ENCODE measurements around the gene EVA1A. TPM values are rescaled to one million over a fixed set of nuclear protein-coding genes. Genes with fewer than 3 reads are reported as not detected.

Gene EVA1A, protein sequence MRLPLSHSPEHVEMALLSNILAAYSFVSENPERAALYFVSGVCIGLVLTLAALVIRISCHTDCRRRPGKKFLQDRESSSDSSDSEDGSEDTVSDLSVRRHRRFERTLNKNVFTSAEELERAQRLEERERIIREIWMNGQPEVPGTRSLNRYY
- total RNA-seq, result 1 to 10 TPM; 1.2 to 1.8 TPM
- polyA plus RNA-seq (2013, experiment 1 of 2), result 3.3 TPM
- 3.3 TPM for polyA plus RNA-seq (2013, experiment 2 of 2)
- long read RNA-seq, experiment 1, result 0 reads
- long read RNA-seq, experiment 2, partial matches to known transcripts, result 0 of 2 reads
- long read RNA-seq, experiment 2, other reads (novel, unspliced or antisense), result 1 of 2 reads
- long read RNA-seq, experiment 3, transcript EVA1A-202 (4 exons, 1,802 nt), result major isoform, 7 of 12 reads
- long read RNA-seq, experiment 3, partial matches to known transcripts, result 0 of 12 reads
- long read RNA-seq, experiment 3, other reads (novel, unspliced or antisense), result 5 of 12 reads
- long read RNA-seq, experiment 4, result 0 reads

GRCh38 chr2:75560768-75561565, at the start of gene EVA1A:
EVA1A (minus strand) TSS chr2:75560939; CDS start chr2:75518140, 42,799 bp downstream.
- Mint-ChIP-seq H3K4me3 (peak within 1 kb of the TSS; percentile 77), H3K27ac (peak within 1 kb of the TSS; percentile 29), H3K27me3 (ENCODE audit: insufficient read depth) (peaks cover 51% of the 10 kb centered on the region), H3K36me3 (ENCODE audit: low read depth) (no peaks in the 10 kb centered on the region), H3K4me1 (peaks cover 15% of the 10 kb centered on the region), H3K9me3 (no peaks in the 10 kb centered on the region)
- Histone ChIP-seq H3K36me3 (ENCODE audit: control insufficient read depth, insufficient read depth, low read length) (no peaks in the 10 kb centered on the region), H3K4me1 (ENCODE audit: control insufficient read depth, insufficient read depth, low read length) (no peaks in the 10 kb centered on the region), H3K9me3 (ENCODE audit: control insufficient read depth, low read length) (no peaks in the 10 kb centered on the region), H3K9ac (ENCODE audit: extremely low read depth, low read length, poor library complexity, severe bottlenecking) (no peak within 1 kb of the TSS), H3K4me3 (ENCODE audit: low read length) (peak within 1 kb of the TSS; percentile 82), H3K27me3 (ENCODE audit: control insufficient read depth, insufficient read depth, low read length, poor library complexity, severe bottlenecking) (peaks cover 77% of the 10 kb centered on the region), H3K27ac (ENCODE audit: low read depth, low read length) (no peak within 1 kb of the TSS)
- DNase-seq, result peak; percentile 89
- TF ChIP-seq CTCF (conservative IDR thresholded peaks at IDR 0.05), result no peak
- 0 to 4% methylated on average over 6 to 46 of the region's 46 CpGs for WGBS, 2 experiments (ENCODE audit: insufficient coverage in 1 of 2, insufficient read length in 1 of 2)

DNA sequence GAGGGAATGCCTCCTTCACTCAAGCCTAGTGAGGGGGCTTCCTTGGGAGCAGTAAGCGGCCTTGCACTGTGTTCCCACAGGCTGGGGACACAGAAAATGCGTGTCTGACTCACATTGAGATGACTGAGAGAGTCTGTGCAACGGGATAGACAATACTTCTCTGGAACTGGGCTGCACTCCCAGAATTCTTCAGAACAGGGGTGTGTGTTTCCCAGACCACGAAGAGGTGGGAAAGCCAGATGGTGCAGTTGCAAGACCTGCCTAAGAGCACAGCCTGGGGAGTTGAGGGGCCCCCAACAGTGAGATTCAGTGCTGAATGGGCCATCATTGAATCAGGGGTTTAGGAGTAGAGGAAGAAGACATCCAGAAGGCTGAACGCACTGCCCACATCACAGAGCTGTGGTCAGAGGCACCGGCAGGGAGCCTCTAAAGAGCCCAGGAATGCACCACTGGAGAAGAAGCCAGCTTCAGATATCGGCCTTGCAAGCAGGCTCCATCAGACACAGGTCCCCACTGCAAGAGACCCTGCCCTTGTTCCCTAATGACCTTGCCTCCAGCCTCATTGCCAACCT, 49.3 kb upstream of the EVA1A start:
- Histone ChIP-seq H3K36me3 (ENCODE audit: control insufficient read depth, insufficient read depth, low read length) (no peaks in the 10 kb centered on the region), H3K9me3 (ENCODE audit: control insufficient read depth, low read length) (no peaks in the 10 kb centered on the region), H3K27me3 (ENCODE audit: control insufficient read depth, insufficient read depth, low read length, poor library complexity, severe bottlenecking) (peaks cover 10% of the 10 kb centered on the region), H3K4me3 (ENCODE audit: low read length) (no peak overlapping the region), H3K27ac (ENCODE audit: low read depth, low read length) (no peak overlapping the region), H3K4me1 (ENCODE audit: control insufficient read depth, insufficient read depth, low read length) (no peaks in the 10 kb centered on the region), H3K9ac (ENCODE audit: extremely low read depth, low read length, poor library complexity, severe bottlenecking) (no peak overlapping the region)
- Mint-ChIP-seq H3K36me3 (ENCODE audit: low read depth) (no peaks in the 10 kb centered on the region), H3K9me3 (no peaks in the 10 kb centered on the region), H3K27me3 (ENCODE audit: insufficient read depth) (peaks cover 44% of the 10 kb centered on the region), H3K4me3 (no peak overlapping the region), H3K4me1 (peaks cover 14% of the 10 kb centered on the region), H3K27ac (no peak overlapping the region)
- WGBS, 2 experiments (ENCODE audit: insufficient coverage in 1 of 2, insufficient read length in 1 of 2), result 89 to 100% methylated on average over 7 of the region's 7 CpGs
- TF ChIP-seq CTCF (conservative IDR thresholded peaks at IDR 0.05), result no peak
- no peak for DNase-seq

DNA sequence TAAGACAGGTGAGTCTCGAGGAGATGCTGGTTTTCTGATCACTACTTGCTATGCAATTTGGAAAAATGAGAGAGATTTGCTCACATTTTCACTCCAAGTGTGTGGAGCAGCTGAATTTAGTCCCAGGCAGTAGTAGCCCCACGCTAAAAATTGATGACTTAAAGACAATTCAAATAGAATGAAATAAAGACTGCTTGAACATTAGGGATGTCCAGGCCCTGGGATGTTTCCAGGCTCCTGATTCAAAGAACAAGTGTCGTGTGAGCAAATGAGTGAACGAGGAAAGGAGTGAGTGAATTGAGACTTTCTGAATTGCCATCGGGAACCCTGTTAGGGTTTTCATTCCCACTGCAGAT, 48.6 kb upstream of the EVA1A start:
- no peak overlapping the region for H3K27ac Mint-ChIP-seq
- no peak overlapping the region for H3K4me3 ChIP-seq (ENCODE audit: low read length)

More for the DNA sequence above, 48.6 kb upstream of the EVA1A start:
- no peaks in the 10 kb centered on the region for H3K36me3 ChIP-seq (ENCODE audit: control insufficient read depth, insufficient read depth, low read length)
- peak overlapping the region; percentile 96 for H3K27ac ChIP-seq (ENCODE audit: low read depth, low read length)
- H3K4me3 Mint-ChIP-seq, result peak overlapping the region; percentile 64
- H3K9ac ChIP-seq (ENCODE audit: extremely low read depth, low read length, poor library complexity, severe bottlenecking), result no peak overlapping the region
- H3K4me1 Mint-ChIP-seq, result peaks cover 14% of the 10 kb centered on the region
- no peak for DNase-seq
- no peaks in the 10 kb centered on the region for H3K9me3 Mint-ChIP-seq
- H3K27me3 ChIP-seq (ENCODE audit: control insufficient read depth, insufficient read depth, low read length, poor library complexity, severe bottlenecking), result peaks cover 10% of the 10 kb centered on the region
- 48 to 66% methylated on average over 3 to 5 of the region's 5 CpGs for WGBS, 2 experiments (ENCODE audit: insufficient coverage in 1 of 2, insufficient read length in 1 of 2)
- H3K4me1 ChIP-seq (ENCODE audit: control insufficient read depth, insufficient read depth, low read length), result no peaks in the 10 kb centered on the region
- no peaks in the 10 kb centered on the region for H3K9me3 ChIP-seq (ENCODE audit: control insufficient read depth, low read length)
- H3K27me3 Mint-ChIP-seq (ENCODE audit: insufficient read depth), result peaks cover 49% of the 10 kb centered on the region
- H3K36me3 Mint-ChIP-seq (ENCODE audit: low read depth), result no peaks in the 10 kb centered on the region
- TF ChIP-seq CTCF (conservative IDR thresholded peaks at IDR 0.05), result no peak
